Tibial nerve (tissue), 3 donors: ENCODE data around the gene CLDN6.

Source experiments
- CTCF ChIP-seq, 5 experiments: fragments of 200-600 bp in 3 of 5; fragments of 450-650 bp in 2 of 5; sonication (generic) in 3 of 5; IDR thresholded peaks; one replicate each; pipeline ENCODE4 v1.5.1; 2016 to 2019; ENCODE audit warnings: antibody characterized with exemption in 5 of 5, mild to moderate bottlenecking in 3 of 5, moderate library complexity in 2 of 5
- POLR2A ChIP-seq, 2 donors: fragments of 450-650 bp; IDR thresholded peaks; one replicate each; pipeline ENCODE4 v1.6.1; 2017; ENCODE audit warnings: antibody characterized with exemption in 2 of 2, mild to moderate bottlenecking in 2 of 2, moderate library complexity in 2 of 2

- TF ChIP-seq CTCF (IDR thresholded peaks at IDR 0.05) = no peak
- no peak for TF ChIP-seq POLR2A (IDR thresholded peaks at IDR 0.05)
Measured at GRCh38 chr16:3007059-3007956, 10.7 kb downstream of the CLDN6 start.
